Mesenteric fat pad (tissue), 1 donor: ENCODE results near the gene STARD3. TPM values are rescaled to one million over a fixed set of nuclear protein-coding genes. Genes with fewer than 3 reads are reported as not detected.
"Not testable (repeated sequence)": the region's sequence is repeated elsewhere in the genome, so short reads cannot be mapped to it uniquely, and the experiment has no call there.

Source experiments
- DNase-seq: peaks from one replicate; pipeline ENCODE4 v3.0.0-alpha.2; 2020; ENCODE audit warnings: low spot score
- total RNA-seq: library from RNA; stranded (reverse); fragmentation: NEBNext Ultra II Directional; extraction: Animal tissue kit (Norgen Biotek cat#: 25700); gene quantifications from one replicate; pipeline ENCODE4 v1.2.1, GENCODE V29; 2021
- donor health status: DM: yes; HTN: yes; CAD: no.

Gene STARD3
- total RNA-seq, 1 donor from 2014 or later, result 49.2 TPM

GRCh38 chr17:39687101-39687545, 50.2 kb downstream of the STARD3 start:
- no peak for DNase-seq

GRCh38 chr17:39687546-39688474, 50.9 kb downstream of the STARD3 start, which contains the start of gene PGAP3:
Gene PGAP3 (minus strand): TSS chr17:39688057. CDS start chr17:39688014, 43 bp downstream.
- peak; percentile 94 for DNase-seq

- no peak for DNase-seq
These were observed 51.5 kb downstream of the STARD3 start for GRCh38 chr17:39688475-39688835.

GRCh38 chr17:39688945-39689344, 52.0 kb downstream of the STARD3 start:
- DNase-seq, result no peak

- DNase-seq, result no peak
These were observed 57.6 kb downstream of the STARD3 start for GRCh38 chr17:39694593-39694992.

- no peak for DNase-seq
These were observed 58.1 kb downstream of the STARD3 start for GRCh38 chr17:39695089-39695474.

- no peak for DNase-seq
These were observed 59.8 kb downstream of the STARD3 start for GRCh38 chr17:39696731-39697130.

- no peak for DNase-seq
These were observed 61.0 kb downstream of the STARD3 start for GRCh38 chr17:39697961-39698360.

- DNase-seq, result not testable (repeated sequence)
These were observed 62.3 kb downstream of the STARD3 start for GRCh38 chr17:39699157-39699817.

GRCh38 chr17:39699818-39700147, 62.8 kb downstream of the STARD3 start, which contains the start of gene ERBB2:
Gene ERBB2 (plus strand): TSS chr17:39700064. CDS start chr17:39700239, 175 bp downstream.
- no peak for DNase-seq

GRCh38 chr17:39700148-39700987, 63.4 kb downstream of the STARD3 start:
- DNase-seq, result no peak

- DNase-seq, result no peak
These were observed 64.3 kb downstream of the STARD3 start for GRCh38 chr17:39701012-39701783.

- no peak for DNase-seq
These were observed 65.0 kb downstream of the STARD3 start for GRCh38 chr17:39701784-39702422.

GRCh38 chr17:39702901-39703893, 66.3 kb downstream of the STARD3 start:
- no peak for DNase-seq

- no peak for DNase-seq
These were observed 67.0 kb downstream of the STARD3 start for GRCh38 chr17:39703913-39704312.

- no peak for DNase-seq
These were observed 68.0 kb downstream of the STARD3 start for GRCh38 chr17:39704821-39705551.

GRCh38 chr17:39705786-39706348, 68.9 kb downstream of the STARD3 start:
- no peak for DNase-seq

GRCh38 chr17:39706383-39706782, 69.4 kb downstream of the STARD3 start:
- no peak for DNase-seq
